LNCaP clone FGC (cell line): ENCODE data around the gene SCMH1.
"Not testable (repeated sequence)": the region's sequence is repeated elsewhere in the genome, so short reads cannot be mapped to it uniquely, and the experiment has no call there.

Experiments
- DNase-seq: peaks from one replicate; pipeline ENCODE4 v3.0.0-alpha.2; 2011; ENCODE audit warnings: low read depth
- H3K4me3 ChIP-seq: 2 replicates; pipeline ENCODE4 v1.5.1; 2011; ENCODE audit warnings: mild to moderate bottlenecking, low read depth, low read length, control low read depth
- TF ChIP-seq, protein P1 (sequence below): IDR thresholded peaks from 2 replicates; pipeline ENCODE4 v1.5.1; 2012; ENCODE audit warnings: mild to moderate bottlenecking; ENCODE audit not compliant: control insufficient read depth, insufficient read depth; ENCODE audit errors: extremely low read depth

The SCMH1 gene

DNA sequence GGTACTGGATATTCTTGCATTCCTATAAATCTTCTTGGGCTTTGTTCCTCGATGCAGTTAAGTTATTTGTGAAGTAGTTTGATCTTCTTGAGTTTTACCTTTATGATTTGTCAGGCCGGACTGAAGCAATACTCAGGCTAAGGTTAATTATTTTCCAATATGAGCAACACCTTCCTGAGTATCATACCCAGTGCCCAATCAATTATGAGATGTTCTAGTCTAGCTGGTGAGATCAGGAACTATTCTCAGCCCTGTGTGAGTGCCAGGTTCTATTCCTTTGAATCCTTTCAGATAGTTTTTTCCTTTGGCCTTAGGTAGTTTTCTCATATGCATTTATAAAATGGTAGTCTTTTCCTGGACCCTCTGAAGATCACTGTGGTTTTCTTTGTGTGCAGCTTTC lies 92.5 kb downstream of the SCMH1 start:
- H3K4me3 ChIP-seq = no peak overlapping the region
- no peak for DNase-seq
- TF ChIP-seq, protein P1, sequence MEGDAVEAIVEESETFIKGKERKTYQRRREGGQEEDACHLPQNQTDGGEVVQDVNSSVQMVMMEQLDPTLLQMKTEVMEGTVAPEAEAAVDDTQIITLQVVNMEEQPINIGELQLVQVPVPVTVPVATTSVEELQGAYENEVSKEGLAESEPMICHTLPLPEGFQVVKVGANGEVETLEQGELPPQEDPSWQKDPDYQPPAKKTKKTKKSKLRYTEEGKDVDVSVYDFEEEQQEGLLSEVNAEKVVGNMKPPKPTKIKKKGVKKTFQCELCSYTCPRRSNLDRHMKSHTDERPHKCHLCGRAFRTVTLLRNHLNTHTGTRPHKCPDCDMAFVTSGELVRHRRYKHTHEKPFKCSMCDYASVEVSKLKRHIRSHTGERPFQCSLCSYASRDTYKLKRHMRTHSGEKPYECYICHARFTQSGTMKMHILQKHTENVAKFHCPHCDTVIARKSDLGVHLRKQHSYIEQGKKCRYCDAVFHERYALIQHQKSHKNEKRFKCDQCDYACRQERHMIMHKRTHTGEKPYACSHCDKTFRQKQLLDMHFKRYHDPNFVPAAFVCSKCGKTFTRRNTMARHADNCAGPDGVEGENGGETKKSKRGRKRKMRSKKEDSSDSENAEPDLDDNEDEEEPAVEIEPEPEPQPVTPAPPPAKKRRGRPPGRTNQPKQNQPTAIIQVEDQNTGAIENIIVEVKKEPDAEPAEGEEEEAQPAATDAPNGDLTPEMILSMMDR = no peak

DNA sequence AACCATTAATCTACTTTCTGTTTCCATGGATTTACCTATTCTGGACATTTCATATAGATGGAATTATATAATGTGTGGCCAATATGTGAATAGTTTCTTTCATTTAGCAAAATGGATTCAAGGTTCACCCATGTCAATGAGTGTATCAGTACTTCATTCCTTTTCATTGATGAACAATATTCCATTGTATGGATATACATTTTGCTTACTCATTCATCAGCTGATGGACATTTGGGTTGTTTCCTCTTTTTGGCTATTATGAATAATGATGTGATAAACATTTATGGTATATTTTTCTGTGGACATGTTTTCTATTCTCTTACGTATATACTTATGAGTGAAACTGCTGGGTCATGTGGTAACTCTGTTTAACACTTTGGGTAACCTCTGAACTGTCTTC lies 97.8 kb downstream of the SCMH1 start:
- H3K4me3 ChIP-seq = no peak overlapping the region
- TF ChIP-seq, protein P1 = no peak
- no peak for DNase-seq

DNA sequence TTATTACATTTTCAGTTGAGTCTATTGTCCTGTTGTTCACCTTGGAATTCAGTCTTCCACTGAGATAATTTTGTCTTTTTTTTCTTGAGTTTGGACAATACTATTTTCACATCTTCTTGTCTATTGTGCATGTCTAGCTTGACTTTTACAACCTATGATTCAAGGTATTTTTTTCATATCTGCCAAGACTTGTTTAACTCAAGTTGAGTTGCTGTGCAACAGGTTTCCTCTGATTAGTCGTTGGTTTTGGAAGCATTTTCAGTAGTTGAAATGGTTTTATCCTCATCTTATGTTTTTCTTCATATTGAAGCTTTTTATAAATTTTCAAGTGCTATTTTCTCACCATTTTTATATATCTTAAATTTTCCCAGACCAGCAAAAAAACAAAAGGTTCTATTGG lies 103.6 kb downstream of the SCMH1 start:
- TF ChIP-seq, protein P1 = no peak
- no peak overlapping the region for H3K4me3 ChIP-seq
- no peak for DNase-seq

DNA sequence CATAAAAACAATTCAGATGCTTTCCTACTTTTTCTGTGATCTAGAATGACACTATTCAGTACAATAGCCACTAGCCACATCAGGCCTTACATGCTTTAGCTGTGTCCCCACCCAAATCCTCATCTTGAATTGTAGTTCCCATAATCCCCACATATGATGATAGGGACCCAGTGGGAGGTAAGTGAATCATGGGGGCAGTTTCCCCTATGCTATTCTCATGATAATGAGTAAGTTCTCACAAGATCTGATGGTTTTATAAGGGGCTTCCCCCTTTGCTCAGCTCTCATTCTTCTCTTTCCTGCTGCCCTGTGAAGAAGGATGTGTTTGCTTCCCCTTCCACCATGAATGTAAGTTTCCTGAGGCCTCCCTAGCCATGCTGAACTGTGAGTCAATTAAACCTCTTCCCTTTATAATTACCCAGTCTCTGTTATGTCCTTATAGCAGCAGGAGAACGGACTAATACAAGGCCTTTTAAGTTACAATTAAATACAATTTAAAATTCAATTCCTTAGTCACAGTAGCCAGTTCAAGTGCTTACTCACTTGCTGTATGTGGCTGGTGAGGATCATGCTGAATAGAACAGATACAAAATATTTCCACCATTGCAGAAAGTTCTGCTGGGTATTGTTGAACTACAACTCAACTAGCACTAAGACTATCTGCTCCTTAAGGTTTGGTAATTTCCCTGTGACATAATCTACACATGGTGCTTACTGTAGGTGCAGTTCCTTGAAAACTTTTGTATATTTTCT lies 106.7 kb downstream of the SCMH1 start:
- TF ChIP-seq, protein P1 = no peak

DNA sequence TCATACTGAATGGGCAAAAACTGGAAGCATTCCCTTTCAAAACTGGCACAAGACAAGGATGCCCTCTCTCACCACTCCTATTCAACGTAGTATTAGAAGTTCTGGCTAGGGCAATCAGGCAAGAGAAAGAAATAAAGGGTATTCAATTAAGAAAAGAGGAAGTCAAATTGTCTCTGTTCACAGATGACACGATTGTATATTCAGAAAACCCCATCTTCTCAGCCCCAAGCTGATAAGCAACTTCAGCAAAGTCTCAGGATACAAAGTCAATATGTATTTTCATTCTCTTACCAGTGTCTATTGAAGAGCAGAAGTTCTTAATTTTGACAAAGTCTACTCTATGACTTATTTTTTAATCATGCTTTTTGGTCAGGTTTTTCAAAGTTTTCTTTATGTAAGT lies 107.8 kb downstream of the SCMH1 start:
- DNase-seq = not testable (repeated sequence)

More for the DNA sequence above, 106.7 kb downstream of the SCMH1 start:
- no peak for DNase-seq
- no peak overlapping the region for H3K4me3 ChIP-seq

DNA sequence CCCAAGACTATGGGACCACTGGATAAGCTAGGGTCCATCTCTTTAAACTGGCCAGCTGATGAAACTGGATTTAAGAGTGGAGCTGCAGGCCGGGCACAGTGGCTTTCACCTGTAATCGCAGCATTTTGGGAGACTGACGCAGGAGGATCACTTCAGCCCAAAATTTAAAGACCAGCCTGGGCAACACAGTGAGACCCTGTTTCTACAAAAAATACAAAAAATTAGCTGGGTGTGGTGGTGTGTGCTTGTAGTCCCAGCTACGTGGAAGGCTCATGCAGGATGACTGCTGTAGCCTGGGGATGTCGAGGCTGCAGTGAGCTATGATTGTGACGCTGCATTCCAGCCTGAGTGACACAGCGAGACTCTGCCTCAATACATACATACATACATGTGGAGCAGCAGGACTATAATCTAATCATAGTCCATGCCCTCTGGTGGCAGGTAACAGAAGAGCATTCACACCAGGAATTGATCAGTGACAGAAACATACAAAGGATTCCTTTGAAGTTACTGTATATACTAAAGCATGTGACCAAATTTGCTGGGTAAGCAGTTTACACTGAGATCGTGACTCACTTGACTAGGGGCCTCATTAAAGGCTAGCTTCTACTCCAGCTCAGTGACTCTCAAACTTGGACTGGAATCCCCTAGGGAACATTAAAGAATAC lies 119.1 kb downstream of the SCMH1 start:
- H3K4me3 ChIP-seq = no peak overlapping the region
- peak; percentile 31 for DNase-seq
- TF ChIP-seq, protein P1 = peak; percentile 60

More for the DNA sequence above, 107.8 kb downstream of the SCMH1 start:
- H3K4me3 ChIP-seq = not testable (repeated sequence)

DNA sequence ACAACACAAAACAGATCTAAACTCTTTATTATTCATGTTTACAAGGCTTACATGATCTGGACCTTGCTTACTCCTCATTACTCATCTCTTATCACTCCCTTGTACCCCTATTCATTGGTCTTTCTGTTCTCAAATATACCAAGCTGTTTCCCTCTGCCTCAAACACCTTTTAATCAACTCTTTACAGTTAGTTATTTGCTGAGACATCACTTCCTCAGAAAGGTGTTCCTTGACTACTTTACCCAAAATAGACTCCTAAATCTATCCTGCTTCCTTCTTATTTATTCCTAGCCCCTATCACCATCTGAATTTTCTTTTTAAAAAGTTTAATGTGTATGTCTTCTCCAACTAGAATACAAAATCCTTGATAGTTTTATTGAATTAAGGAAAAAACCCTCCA lies 120.0 kb downstream of the SCMH1 start:
- DNase-seq = no peak
- TF ChIP-seq, protein P1 = no peak
- no peak overlapping the region for H3K4me3 ChIP-seq
